A549 (cell line): ENCODE measurements around the gene CYLD. TPM values are rescaled to one million over a fixed set of nuclear protein-coding genes. Genes with fewer than 3 reads are reported as not detected.

ENCODE experiments used
- ATAC-seq, 2 experiments: fragments of 200-7000 bp in 1 of 2; fragments of >200 bp in 1 of 2; cut with Nextera tagmentation in 1 of 2; cut with Tn5 transposase in 1 of 2; 3 replicates each; pipeline versions ENCODE4 v1.8.0 to v1.9.1; 2018 to 2020; ENCODE audit warnings: mild to moderate bottlenecking in 1 of 2, moderate library complexity in 1 of 2
- CTCF ChIA-PET: fragments of 300-600 bp; sonication (Branson Sonifier 250); formaldehyde crosslinking; extraction: SDS; loops from one replicate; lab custom pipeline; 2021; ENCODE audit warnings: antibody characterized with exemption, inconsistent platforms; lab: Yijun Ruan, JAX
- POLR2A ChIA-PET: fragments of 350-600 bp; formaldehyde crosslinking; extraction: SDS; loops from one replicate; lab custom pipeline; 2021; ENCODE audit warnings: antibody characterized with exemption, inconsistent platforms; lab: Yijun Ruan, JAX
- DNase-seq, 2 experiments: peaks; one replicate each; pipeline versions ENCODE4 v3.0.0 to v3.0.0-alpha.2; 2011 to 2016; ENCODE audit warnings: low read depth in 1 of 2, low spot score in 1 of 2
- FAIRE-seq: peaks from 2 replicates; lab custom pipeline; 2011; peaks lifted over from hg19 to GRCh38; lab: Jason Lieb, UNC
- H3K27ac ChIP-seq, 2 experiments: fragments of >200 bp; sonication (Bioruptor Twin); formaldehyde crosslinking; 3 replicates each; pipeline ENCODE4 v1.5.1; 2016 to 2017
- H3K4me1 ChIP-seq: fragments of >200 bp; sonication (Bioruptor Twin); formaldehyde crosslinking; 3 replicates; pipeline ENCODE4 v1.6.1; 2016
- H3K4me2 ChIP-seq: fragments of >200 bp; sonication (Bioruptor Twin); formaldehyde crosslinking; 3 replicates; pipeline ENCODE4 v1.6.1; 2016
- H3K4me3 ChIP-seq: fragments of >200 bp; sonication (Bioruptor Twin); formaldehyde crosslinking; 3 replicates; pipeline ENCODE4 v1.5.1; 2016
- H3K9me3 ChIP-seq: fragments of >200 bp; sonication (Bioruptor Twin); formaldehyde crosslinking; 3 replicates; pipeline ENCODE4 v1.6.1; 2016
- BCL3 ChIP-seq: fragments of >200 bp; sonication (Bioruptor Twin); formaldehyde crosslinking; IDR thresholded peaks from 3 replicates; pipeline ENCODE4 v1.6.1; 2016
- CBX2 ChIP-seq: fragments of 200-600 bp; sonication (generic); IDR thresholded peaks from 2 replicates; pipeline ENCODE4 v1.6.1; 2016; ENCODE audit warnings: low read depth, mild to moderate bottlenecking, borderline replicate concordance
- CHD4 ChIP-seq: fragments of 200-600 bp; sonication (generic); IDR thresholded peaks from 2 replicates; pipeline ENCODE4 v1.6.1; 2016; ENCODE audit warnings: antibody characterized with exemption, mild to moderate bottlenecking, borderline replicate concordance
- E2F6 ChIP-seq: IDR thresholded peaks from 2 replicates; pipeline ENCODE4 v1.6.1; 2012; ENCODE audit warnings: low read depth, borderline replicate concordance
- EHMT2 ChIP-seq: fragments of 200-600 bp; sonication (generic); IDR thresholded peaks from 2 replicates; pipeline ENCODE4 v1.6.1; 2016; ENCODE audit warnings: antibody characterized with exemption, low read depth, mild to moderate bottlenecking, moderate library complexity
- FOSB ChIP-seq: fragments of 250-450 bp; sonication (Bioruptor Pico); IDR thresholded peaks from 2 replicates; pipeline ENCODE4 v1.5.0; 2020; ENCODE audit warnings: mild to moderate bottlenecking, moderate library complexity
- FOSL2 ChIP-seq, 2 experiments: fragments of 450-650 bp in 1 of 2; fragments of >200 bp in 1 of 2; sonication (Bioruptor Twin) in 1 of 2; formaldehyde crosslinking; IDR thresholded peaks; 2 replicates each; pipeline versions ENCODE4 v1.5.0 to v1.6.1; 2016 to 2020; ENCODE audit warnings: mild to moderate bottlenecking in 1 of 2, moderate library complexity in 1 of 2
- JUN ChIP-seq, 2 experiments: fragments of >200 bp; sonication (Bioruptor Twin); formaldehyde crosslinking; IDR thresholded peaks; 2 replicates in 1 of 2; 3 replicates in 1 of 2; pipeline ENCODE4 v1.6.1; 2016 to 2017
- JUNB ChIP-seq: fragments of >200 bp; sonication (Bioruptor Twin); formaldehyde crosslinking; IDR thresholded peaks from 2 replicates; pipeline ENCODE4 v1.6.1; 2016
- MYC ChIP-seq: IDR thresholded peaks from 2 replicates; pipeline ENCODE4 v1.6.1; 2012; ENCODE audit warnings: mild to moderate bottlenecking, inconsistent platforms, low read length, improper control_type of control experiment, borderline replicate concordance
- NFE2L2 ChIP-seq: fragments of 150-350 bp; conservative IDR thresholded peaks from 2 replicates; pipeline ENCODE4 v1.6.1; 2014; ENCODE audit warnings: low read length
- NR3C1 ChIP-seq: fragments of >200 bp; sonication (Bioruptor Twin); formaldehyde crosslinking; IDR thresholded peaks from 3 replicates; pipeline ENCODE4 v1.6.1; 2017
- PBX3 ChIP-seq: IDR thresholded peaks from 2 replicates; pipeline ENCODE4 v1.6.1; 2012
- PHF8 ChIP-seq: fragments of 200-600 bp; sonication (generic); IDR thresholded peaks from 2 replicates; pipeline ENCODE4 v1.6.1; 2016; ENCODE audit warnings: low read depth, mild to moderate bottlenecking, antibody characterized with exemption, moderate library complexity, borderline replicate concordance
- POLR2AphosphoS2 ChIP-seq: conservative IDR thresholded peaks from 2 replicates; pipeline ENCODE4 v1.6.1; 2012; ENCODE audit warnings: low read length, improper control_type of control experiment, inconsistent platforms
- RNF2 ChIP-seq: fragments of 200-600 bp; sonication (generic); IDR thresholded peaks from 2 replicates; pipeline ENCODE4 v1.6.1; 2016; ENCODE audit warnings: low read depth, mild to moderate bottlenecking, antibody characterized with exemption, moderate library complexity, borderline replicate concordance
- SREBF2 ChIP-seq: fragments of 450-650 bp; IDR thresholded peaks from 2 replicates; pipeline ENCODE4 v1.6.1; 2014; ENCODE audit warnings: mild to moderate bottlenecking, moderate library complexity
- TFCP2L1 ChIP-seq: fragments of 250-450 bp; sonication (Bioruptor Pico); IDR thresholded peaks from 2 replicates; pipeline ENCODE4 v1.5.0; 2021; ENCODE audit warnings: mild to moderate bottlenecking
- TP53 ChIP-seq: fragments of 250-450 bp; sonication (Bioruptor Pico); IDR thresholded peaks from 2 replicates; pipeline ENCODE4 v1.5.0; 2021; ENCODE audit warnings: mild to moderate bottlenecking, moderate library complexity
- ZFP36 ChIP-seq: fragments of 450-650 bp; IDR thresholded peaks from 2 replicates; pipeline ENCODE4 v1.6.1; 2014; ENCODE audit warnings: borderline replicate concordance; ENCODE audit not compliant: partially characterized antibody
- ZNF302 ChIP-seq: fragments of 250-450 bp; sonication (Bioruptor Pico); IDR thresholded peaks from 2 replicates; pipeline ENCODE4 v1.9.0; 2021; ENCODE audit warnings: inconsistent platforms, mild to moderate bottlenecking, moderate library complexity
- WGBS: methylation state at CpG from one replicate; pipeline ENCODE4 v1.1.6; 2017; ENCODE audit errors: missing lambda C conversion rate; 5-methylcytosine and 5-hydroxymethylcytosine counted together
- polyA plus RNA-seq, 4 experiments: library from polyadenylated mRNA; depleted of rRNA in 3 of 4; stranded (reverse); fragments of >200 nt; fragmentation: RNase III in 1 of 4; extraction: RNeasy Plus Mini Kit Qiagen cat#74134 plus additional on column Dnase treatment in 1 of 4; gene quantifications; 2 replicates in 3 of 4; 3 replicates in 1 of 4; pipeline ENCODE4 v1.2.3, GENCODE V29; 2011 to 2017
- TF ChIP-seq, protein P1 (sequence below): fragments of 250-450 bp; sonication (Bioruptor Pico); IDR thresholded peaks from 2 replicates; pipeline ENCODE4 v1.5.0; 2021; ENCODE audit warnings: mild to moderate bottlenecking, moderate library complexity, borderline replicate concordance
- TF ChIP-seq, protein P2 (sequence below): fragments of >200 bp; sonication (Bioruptor Twin); formaldehyde crosslinking; IDR thresholded peaks from 2 replicates; pipeline ENCODE4 v1.6.1; 2016
- TF ChIP-seq, protein P3 (sequence below): IDR thresholded peaks from 2 replicates; pipeline ENCODE4 v1.6.1; 2012
- TF ChIP-seq, protein P4 (sequence below): fragments of 200-600 bp; sonication (generic); IDR thresholded peaks from 2 replicates; pipeline ENCODE4 v1.6.1; 2016; ENCODE audit warnings: antibody characterized with exemption, mild to moderate bottlenecking, moderate library complexity

Gene CYLD
- polyA plus RNA-seq, 2 of the 4 experiments (the other 2 are of a cell fraction), result 6.5 to 12.7 TPM

DNA sequence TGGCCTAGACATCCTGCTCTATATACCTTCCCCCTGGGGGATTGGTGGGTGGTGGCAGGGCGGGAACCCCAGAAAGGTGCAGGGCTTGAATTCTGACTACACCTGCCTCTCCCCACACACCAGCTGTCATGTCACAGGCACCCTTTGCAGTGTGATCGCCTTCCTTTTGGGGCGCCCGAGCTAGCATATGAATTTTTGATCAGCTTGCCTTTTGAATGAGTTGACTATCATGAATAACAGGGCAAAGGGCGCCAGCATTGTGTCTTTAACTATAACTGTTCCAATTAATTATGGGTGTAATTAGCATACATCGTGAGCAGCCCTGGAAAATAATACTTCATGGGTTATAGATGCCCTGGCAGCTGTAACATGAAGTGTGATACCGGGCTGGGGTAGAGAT lies 72.7 kb downstream of the CYLD start:
- Histone ChIP-seq H3K9me3 (no peaks in the 10 kb centered on the region), H3K4me1 (no peaks in the 10 kb centered on the region), H3K27ac (no peak overlapping the region), H3K4me2 (no peak overlapping the region), H3K4me3 (no peak overlapping the region)
- no peak for ATAC-seq
- FAIRE-seq, result no peak
- ChIA-PET POLR2A (interaction anchor here (1.2 kb wide), 1 partner anchor 17 kb away, joined by 3 read pairs; no protein-coding TSS in a partner anchor), CTCF (interaction anchor here (1.4 to 4.2 kb wide), 2 partner anchors 8 to 11 kb away, joined by 3 to 27 read pairs; no protein-coding TSS in a partner anchor)
- no peak for DNase-seq
- 42% methylated on average over 7 of the region's 7 CpGs for WGBS
- TF ChIP-seq POLR2AphosphoS2 (no peak), TP53 (CRISPR knock-in tag) (no peak), FOSB (CRISPR knock-in tag) (no peak), ZNF302 (CRISPR knock-in tag) (no peak), PHF8 (no peak), MYC (no peak), TFCP2L1 (no peak)
- TF ChIP-seq, protein P1, sequence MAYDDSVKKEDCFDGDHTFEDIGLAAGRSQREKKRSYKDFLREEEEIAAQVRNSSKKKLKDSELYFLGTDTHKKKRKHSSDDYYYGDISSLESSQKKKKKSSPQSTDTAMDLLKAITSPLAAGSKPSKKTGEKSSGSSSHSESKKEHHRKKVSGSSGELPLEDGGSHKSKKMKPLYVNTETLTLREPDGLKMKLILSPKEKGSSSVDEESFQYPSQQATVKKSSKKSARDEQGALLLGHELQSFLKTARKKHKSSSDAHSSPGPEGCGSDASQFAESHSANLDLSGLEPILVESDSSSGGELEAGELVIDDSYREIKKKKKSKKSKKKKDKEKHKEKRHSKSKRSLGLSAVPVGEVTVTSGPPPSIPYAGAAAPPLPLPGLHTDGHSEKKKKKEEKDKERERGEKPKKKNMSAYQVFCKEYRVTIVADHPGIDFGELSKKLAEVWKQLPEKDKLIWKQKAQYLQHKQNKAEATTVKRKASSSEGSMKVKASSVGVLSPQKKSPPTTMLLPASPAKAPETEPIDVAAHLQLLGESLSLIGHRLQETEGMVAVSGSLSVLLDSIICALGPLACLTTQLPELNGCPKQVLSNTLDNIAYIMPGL (CRISPR knock-in tag), result no peak
- TF ChIP-seq, protein P2, sequence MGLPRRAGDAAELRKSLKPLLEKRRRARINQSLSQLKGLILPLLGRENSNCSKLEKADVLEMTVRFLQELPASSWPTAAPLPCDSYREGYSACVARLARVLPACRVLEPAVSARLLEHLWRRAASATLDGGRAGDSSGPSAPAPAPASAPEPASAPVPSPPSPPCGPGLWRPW, result no peak
- TF ChIP-seq, protein P3, sequence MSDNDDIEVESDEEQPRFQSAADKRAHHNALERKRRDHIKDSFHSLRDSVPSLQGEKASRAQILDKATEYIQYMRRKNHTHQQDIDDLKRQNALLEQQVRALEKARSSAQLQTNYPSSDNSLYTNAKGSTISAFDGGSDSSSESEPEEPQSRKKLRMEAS, result no peak

DNA sequence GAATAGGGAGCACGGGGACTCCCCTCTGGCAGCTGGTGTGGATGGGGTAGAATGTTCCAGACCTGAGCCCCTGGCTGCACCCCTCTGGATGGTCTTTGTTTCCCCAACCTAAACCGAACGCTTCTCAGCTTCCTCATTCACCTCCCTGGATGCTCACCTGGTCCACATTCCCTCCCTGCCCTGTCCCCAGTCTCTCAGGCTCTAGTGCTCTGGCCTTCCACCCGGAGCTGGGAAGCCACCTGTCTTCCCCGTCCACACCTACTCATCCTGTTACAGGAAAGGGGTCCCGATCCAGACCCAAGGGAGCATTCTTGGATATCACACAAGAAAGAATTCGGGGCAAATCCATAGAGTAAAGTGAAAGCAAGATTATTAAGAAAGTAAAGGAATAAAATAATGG lies 73.5 kb downstream of the CYLD start:
- Histone ChIP-seq H3K4me2 (no peak overlapping the region), H3K4me1 (no peaks in the 10 kb centered on the region), H3K4me3 (no peak overlapping the region), H3K9me3 (no peaks in the 10 kb centered on the region)
- DNase-seq, result no peak
- ATAC-seq, result no peak
- POLR2A ChIA-PET, result no interaction called here
- CTCF ChIA-PET, result interaction anchor here (4.2 kb wide), 1 partner anchor 9 kb away, joined by 27 read pairs; no protein-coding TSS in a partner anchor
- TF ChIP-seq PBX3 (no peak), CBX2 (no peak), NFE2L2 (no peak), SREBF2 (no peak), RNF2 (no peak), NR3C1 (no peak), FOSB (CRISPR knock-in tag) (no peak), MYC (no peak), ZFP36 (no peak), EHMT2 (no peak), JUN (IDR thresholded peaks at IDR 0.05) (no peak), FOSL2 (IDR thresholded peaks at IDR 0.05) (no peak), FOSL2 (CRISPR knock-in tag; IDR thresholded peaks at IDR 0.05) (no peak), CHD4 (no peak), BCL3 (no peak), E2F6 (no peak), JUNB (no peak)
- TF ChIP-seq, protein P4, sequence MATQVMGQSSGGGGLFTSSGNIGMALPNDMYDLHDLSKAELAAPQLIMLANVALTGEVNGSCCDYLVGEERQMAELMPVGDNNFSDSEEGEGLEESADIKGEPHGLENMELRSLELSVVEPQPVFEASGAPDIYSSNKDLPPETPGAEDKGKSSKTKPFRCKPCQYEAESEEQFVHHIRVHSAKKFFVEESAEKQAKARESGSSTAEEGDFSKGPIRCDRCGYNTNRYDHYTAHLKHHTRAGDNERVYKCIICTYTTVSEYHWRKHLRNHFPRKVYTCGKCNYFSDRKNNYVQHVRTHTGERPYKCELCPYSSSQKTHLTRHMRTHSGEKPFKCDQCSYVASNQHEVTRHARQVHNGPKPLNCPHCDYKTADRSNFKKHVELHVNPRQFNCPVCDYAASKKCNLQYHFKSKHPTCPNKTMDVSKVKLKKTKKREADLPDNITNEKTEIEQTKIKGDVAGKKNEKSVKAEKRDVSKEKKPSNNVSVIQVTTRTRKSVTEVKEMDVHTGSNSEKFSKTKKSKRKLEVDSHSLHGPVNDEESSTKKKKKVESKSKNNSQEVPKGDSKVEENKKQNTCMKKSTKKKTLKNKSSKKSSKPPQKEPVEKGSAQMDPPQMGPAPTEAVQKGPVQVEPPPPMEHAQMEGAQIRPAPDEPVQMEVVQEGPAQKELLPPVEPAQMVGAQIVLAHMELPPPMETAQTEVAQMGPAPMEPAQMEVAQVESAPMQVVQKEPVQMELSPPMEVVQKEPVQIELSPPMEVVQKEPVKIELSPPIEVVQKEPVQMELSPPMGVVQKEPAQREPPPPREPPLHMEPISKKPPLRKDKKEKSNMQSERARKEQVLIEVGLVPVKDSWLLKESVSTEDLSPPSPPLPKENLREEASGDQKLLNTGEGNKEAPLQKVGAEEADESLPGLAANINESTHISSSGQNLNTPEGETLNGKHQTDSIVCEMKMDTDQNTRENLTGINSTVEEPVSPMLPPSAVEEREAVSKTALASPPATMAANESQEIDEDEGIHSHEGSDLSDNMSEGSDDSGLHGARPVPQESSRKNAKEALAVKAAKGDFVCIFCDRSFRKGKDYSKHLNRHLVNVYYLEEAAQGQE, result no peak
- TF ChIP-seq, protein P2, result no peak
- TF ChIP-seq, all 56 proteins: peak for 0
- no peak for FAIRE-seq
- no peak overlapping the region for H3K27ac ChIP-seq
- WGBS, result 33% methylated on average over 7 of the region's 7 CpGs
